ENCODE data around the gene PIAS1.
A peak's percentile ranks its signal among the peaks of the same experiment; 100 is the strongest.
"Not testable (repeated sequence)": the region's sequence is repeated elsewhere in the genome, so short reads cannot be mapped to it uniquely, and the experiment has no call there.

The PIAS1 gene

GRCh38 chr15:68205954-68206539 is 151.9 kb downstream of the PIAS1 start:
- DNase-seq: no peak

DNA sequence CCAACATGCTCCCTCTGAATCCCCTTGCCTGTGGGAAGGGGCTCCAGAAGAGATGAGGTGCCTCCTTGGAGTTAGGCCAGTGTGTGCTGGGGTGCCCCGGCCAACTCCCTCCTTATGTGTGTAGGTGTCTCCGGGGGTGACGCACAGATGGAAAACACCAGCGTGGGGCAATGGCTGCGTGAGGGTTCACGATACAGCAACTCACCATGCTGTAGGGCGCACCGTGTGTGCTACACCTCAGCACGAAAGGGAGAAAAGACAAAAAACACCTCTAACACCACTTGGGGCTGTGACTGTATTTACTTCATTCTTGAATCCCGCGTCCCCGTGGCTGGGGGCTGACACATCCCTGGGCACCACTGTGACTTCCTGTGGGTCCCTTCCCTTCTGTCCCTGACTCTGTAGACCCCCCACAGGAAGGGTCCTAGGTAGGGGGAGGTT is 152.6 kb downstream of the PIAS1 start:
- DNase-seq: no peak

DNA sequence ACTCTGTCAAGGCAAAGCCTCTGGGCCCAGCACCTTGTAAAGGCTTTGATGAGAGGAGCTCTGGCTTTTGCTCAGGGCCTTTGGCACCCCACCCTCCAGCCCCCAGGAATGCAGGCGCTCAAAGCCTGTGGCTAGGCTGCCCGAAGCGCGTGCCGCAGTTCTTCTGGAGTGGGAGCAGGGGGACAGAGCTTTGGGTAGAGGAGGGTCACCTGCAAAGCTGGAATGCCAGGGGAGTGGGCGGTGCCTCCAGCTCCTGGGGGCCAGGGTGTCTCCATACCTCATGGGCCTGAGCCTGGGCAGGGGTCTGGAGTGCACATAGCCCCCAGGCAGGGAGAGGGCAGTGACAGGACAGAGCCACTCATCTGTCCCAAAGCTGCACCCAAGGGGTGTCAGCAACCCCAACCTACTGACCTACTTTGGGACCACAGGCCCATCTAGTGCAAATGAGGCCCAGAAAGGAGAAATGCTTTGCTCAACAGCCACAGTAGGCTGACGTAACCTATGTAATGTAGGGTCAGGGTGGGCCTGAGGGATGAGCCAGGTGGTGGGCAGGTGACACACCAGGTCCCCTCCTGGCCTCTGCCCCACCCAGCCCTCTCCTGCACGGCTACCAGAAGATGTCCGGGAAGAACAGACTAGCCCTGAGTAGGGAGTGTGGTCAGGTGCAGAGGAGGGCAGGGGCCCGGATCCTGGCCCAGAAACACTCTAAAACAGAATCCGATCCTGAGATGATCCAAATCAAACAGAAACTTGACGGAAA is 153.2 kb downstream of the PIAS1 start:
- DNase-seq: no peak

DNA sequence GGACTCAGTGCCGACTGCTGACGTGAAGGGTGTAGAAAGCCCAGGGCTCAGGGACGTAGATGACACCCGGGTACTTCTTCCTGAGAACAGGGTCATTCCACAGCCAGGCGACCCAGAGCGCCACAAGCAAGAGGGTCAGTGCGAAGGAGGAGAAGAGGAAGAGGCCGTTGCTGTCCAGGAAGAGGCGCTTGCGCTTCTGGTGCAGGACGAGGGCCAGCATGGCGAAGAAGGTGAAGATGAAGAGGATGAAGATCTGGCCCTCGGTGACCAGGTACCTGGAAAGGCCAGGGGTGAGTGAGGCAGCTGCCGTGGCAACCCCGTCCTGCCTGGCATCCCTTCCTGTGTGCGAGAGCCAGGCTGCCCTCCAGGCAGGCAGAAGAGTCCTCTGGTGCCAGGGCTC is 154.0 kb downstream of the PIAS1 start:
- DNase-seq: no peak

- DNase-seq: no peak
These were observed 154.6 kb downstream of the PIAS1 start for GRCh38 chr15:68208636-68209240.

GRCh38 chr15:68209272-68209671 is 155.2 kb downstream of the PIAS1 start:
- no peak for DNase-seq

- DNase-seq: peak; percentile 64
These were observed 155.8 kb downstream of the PIAS1 start for GRCh38 chr15:68209735-68210408.

GRCh38 chr15:68210409-68210756 is 156.3 kb downstream of the PIAS1 start:
- DNase-seq: no peak

DNA sequence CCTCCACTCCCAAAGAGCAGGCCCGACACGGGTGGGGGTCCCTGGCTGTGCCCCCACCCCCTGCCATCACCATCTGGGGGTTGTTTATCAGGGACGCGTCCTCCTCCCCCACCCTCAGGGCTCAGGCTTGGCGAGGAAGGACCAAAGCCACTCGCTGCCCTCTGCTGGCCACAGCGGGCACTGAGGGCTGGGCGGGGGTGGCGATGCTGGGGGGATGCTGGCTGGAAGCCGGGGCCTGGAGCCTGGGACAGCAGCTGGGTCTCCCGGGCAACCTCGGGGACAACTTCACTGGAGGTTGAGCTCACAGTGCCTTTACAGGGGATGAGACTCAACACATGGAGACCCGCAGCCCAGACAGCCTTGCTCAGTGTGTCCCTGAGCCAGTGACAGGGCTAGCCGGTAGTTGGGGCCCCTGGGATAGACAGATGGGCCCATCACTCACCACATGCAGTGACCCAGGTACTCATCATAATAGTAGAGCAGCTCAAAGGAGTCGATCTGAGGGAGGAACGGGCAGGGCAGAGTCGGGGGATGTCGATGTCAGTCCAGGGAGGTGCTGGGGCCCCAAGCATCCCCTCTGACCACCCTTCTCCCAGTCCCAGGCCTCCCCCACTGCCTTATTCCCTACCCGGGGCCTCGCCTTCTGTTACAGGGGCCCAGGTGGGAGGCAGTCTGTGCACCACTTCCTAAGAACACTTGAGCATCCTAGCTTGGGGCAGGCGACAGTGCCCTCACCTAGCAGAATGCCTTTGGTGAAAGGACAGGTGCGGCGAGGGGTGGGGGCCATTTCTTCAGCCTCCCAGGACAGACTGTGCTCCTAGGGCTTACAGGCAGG is 156.9 kb downstream of the PIAS1 start:
- peak; percentile 70 for DNase-seq

GRCh38 chr15:68211656-68212320 is 157.7 kb downstream of the PIAS1 start:
- DNase-seq: no peak

DNA sequence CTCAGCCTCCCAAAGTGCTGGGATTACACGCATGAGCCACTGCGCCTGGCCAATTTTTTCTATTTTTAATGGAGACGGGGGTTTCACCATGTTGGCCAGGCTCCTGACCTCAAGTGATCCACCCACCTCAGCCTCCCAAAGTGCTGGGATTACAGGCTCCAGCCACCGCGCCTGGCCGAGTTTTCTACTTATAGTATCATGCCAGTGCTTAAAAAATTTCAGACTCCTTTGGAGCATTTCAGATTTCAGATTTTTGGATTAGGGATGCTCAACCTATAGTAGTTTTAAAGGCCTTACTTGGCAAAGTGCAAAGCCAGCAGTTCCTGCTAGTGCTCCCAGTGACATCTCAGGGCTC is 159.4 kb downstream of the PIAS1 start:
- DNase-seq: not testable (repeated sequence)

GRCh38 chr15:68213991-68214837 is 160.1 kb downstream of the PIAS1 start:
- no peak for DNase-seq

- no peak for DNase-seq
These were observed 160.7 kb downstream of the PIAS1 start for GRCh38 chr15:68214838-68215254.

DNA sequence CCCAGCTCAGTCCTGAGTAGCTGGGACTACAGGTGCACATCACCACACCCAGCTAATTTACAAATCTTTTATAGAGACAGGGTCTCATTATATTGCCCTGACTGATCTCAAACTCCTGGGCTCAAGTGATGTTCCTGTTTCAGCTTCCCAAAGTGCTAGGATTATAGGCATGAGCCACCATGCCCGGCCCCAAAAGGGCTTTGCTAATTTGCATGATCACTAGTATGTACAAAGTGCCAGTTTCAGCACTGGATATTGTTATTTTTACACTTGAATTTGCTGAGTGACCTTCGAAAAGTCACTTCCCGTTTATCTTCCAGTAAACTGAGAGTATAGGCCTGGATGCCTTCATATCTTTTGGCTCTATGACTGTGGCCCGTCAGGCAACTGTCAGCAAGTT is 163.2 kb downstream of the PIAS1 start:
- DNase-seq: no peak

- no peak for DNase-seq
These were observed 164.2 kb downstream of the PIAS1 start for GRCh38 chr15:68218331-68218730.

DNA sequence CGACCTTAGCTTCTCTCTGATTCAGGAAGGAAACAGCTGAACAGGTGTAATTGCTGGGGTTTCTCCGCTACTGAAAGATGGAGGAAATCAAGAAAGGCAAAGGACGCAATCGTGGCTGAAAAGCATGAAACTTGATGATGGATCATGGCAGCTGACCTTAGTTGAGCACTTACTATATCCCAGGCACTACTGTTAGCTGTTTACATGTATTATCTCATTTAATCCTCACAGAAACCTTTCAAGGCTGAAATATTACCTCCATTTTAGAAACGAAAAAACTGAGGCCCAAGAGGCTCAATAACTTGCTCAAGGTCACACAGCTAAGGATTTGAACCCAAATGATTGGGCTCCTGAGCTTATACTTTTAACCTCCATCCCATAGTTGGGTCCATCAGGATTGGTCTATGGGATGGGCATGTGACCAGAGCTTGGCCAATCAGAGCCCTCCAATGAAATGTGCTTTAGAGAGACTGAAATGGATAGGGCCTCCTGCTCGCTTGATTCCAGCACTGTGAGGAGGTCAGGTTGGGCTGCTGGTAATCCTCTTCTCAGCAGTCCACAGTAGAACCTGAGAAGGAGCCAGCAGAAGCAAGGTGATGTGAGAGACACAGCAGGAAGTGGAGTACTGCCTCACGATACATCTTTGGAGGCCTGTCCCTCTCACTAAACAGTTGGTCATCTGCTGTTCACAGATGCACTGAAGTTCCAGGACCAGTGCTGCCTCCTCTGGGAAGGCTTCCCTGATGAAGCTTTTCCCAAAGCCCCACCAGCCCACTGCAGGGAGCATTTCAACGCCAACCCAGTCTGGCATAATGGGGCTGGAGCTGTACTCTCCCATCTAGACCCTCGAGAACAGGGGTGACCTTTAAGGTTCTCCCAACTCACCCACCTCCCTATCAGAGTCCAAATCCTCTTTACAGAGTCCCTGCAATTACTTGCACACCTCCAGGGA is 165.0 kb downstream of the PIAS1 start:
- DNase-seq: no peak

DNA sequence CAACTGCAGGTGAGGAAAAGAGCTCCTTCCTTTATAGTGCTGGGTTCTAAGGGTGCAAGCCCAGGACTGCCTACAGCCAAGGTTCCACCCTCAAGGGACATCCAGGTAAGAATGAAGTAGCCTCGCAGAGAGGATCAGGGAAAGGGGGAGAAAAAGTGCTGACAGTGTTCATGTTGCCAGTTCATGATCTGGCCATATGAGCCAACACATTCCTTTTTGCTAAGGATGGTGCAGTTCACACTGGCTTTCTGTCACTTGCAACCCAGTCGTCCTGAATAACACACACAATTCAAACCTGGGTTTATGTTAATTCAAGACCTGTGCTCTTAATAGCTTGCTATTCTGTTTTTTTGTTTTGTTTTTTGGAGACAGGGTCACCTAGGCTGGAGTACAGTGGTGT is 166.4 kb downstream of the PIAS1 start:
- DNase-seq: no peak

GRCh38 chr15:68220967-68221366 is 166.9 kb downstream of the PIAS1 start:
- no peak for DNase-seq

DNA sequence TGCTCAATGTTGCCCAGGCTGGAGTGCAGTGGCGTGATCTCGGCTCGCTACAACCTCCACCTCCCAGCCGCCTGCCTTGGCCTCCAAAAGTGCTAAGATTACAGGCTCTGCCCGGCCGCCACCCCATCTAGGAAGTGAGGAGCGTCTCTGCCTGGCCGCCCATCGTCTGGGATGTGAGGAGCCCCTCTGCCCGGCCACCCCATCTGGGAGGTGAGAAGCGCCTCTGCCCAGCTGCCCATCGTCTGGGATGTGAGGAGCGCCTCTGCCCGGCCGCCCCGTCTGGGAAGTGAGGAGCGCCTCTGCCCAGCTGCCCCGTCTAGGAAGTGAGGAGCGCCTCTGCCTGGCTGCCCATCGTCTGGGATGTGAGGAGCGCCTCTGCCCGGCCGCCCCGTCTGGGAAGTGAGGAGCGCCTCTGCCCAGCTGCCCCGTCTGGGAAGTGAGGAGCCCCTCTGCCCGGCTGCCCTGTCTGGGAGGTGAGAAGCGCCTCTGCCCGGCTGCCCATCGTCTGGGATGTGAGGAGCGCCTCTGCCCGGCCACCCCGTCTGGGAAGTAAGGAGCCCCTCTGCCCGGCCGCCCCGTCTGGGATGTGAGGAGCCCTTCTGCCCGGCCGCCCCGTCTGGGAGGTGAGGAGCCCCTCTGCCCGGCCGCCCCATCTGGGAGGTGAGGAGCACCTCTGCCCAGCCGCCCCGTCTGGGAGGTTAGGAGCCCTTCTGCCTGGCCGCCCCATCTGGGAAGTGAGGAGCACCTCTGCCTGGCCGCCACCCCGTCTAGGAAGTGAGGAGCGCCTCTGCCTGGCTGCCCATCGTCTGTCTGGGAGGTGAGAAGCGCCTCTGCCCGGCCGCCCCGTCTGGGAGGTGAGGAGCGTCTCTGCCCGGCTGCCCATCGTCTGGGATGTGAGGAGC is 167.7 kb downstream of the PIAS1 start:
- not testable (repeated sequence) for DNase-seq

Measured in activated CD4-positive, alpha-beta T cell treated with anti-CD3 and anti-CD28 coated beads for 48 hours (primary cell).